GM21360 (cell line): ENCODE data around the gene SP7.

Source experiments
- ATAC-seq: cut with Tn5 transposase; IDR thresholded peaks from one replicate; pipeline ENCODE4 v1.9.1; 2021; ENCODE audit warnings: mild to moderate bottlenecking, moderate library complexity; ENCODE audit not compliant: unreplicated experiment

SP7 gene

DNA sequence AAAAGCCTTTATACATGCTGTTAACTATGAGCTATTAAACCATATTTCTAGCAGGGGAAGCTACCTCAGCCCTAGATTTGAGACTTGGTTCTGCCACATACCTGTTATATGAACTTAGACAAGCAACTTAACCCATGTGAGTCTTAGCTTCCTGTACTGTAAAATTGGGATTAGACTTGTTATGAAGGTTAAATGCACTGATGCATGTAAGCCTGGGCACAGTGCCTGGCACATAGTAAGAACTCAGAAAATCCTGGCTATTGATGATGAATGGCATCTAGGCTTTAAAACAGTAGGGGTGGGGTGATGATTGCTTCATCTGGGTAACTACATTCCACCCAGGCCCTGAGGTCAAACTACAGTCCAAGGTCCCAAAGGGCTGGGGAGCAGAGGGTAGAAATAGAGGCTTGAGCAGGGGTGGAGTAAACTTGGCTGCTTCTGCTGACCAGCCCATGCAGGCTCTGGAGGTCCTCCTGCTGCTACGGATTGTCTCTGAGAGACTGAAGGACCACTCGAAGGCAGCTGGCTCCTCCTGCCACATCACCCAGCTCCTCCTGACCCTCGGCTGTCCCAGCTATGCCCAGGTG, 56.8 kb downstream of the SP7 start:
- no peak for ATAC-seq

GRCh38 chr12:53277981-53278380, 58.2 kb downstream of the SP7 start:
- no peak for ATAC-seq
